GM12801 (cell line): ENCODE results near the gene CAMK2A.

Source experiments
- CTCF ChIP-seq: IDR thresholded peaks from one replicate; pipeline ENCODE4 v1.5.1; 2011; ENCODE audit warnings: control low read depth; ENCODE audit not compliant: insufficient read length; ENCODE audit errors: extremely low read depth

Gene CAMK2A

DNA sequence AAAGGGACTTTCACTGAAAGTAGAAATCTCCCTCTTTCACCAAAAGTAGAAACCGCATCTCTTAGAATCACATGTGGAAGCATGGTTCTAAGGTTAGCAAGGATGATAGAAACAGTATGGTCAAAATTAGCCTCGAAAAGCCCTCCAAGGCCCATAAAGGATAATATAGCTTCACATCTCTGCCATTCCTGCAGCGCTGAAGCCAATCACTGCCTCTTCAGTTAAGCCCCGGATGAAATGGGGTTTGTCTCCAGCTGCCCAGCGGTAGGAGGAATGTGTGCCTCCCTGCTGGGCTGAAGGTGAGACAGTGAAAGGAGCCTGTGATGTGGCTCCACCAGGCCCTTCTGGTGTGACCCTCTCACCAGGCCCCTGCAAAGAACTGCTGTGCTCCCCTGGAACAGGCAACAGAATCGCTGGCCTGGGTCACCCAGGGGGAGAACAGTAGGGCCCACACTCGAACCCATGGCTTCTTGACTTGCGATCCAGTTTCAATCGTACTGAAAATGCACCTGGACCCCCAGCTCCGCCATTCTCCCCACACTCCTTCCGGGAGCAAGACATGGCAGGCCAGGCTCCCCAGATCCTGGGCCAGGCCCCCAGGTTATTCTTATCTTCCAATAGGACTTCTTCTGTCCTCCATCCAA lies 47.2 kb downstream of the CAMK2A start:
- TF ChIP-seq CTCF: no peak

- TF ChIP-seq CTCF: no peak
These were observed 48.0 kb downstream of the CAMK2A start for GRCh38 chr5:150241298-150242160.

- no peak for TF ChIP-seq CTCF
These were observed 49.8 kb downstream of the CAMK2A start for GRCh38 chr5:150239794-150240122.

GRCh38 chr5:150239099-150239793 lies 50.3 kb downstream of the CAMK2A start:
- TF ChIP-seq CTCF: no peak

DNA sequence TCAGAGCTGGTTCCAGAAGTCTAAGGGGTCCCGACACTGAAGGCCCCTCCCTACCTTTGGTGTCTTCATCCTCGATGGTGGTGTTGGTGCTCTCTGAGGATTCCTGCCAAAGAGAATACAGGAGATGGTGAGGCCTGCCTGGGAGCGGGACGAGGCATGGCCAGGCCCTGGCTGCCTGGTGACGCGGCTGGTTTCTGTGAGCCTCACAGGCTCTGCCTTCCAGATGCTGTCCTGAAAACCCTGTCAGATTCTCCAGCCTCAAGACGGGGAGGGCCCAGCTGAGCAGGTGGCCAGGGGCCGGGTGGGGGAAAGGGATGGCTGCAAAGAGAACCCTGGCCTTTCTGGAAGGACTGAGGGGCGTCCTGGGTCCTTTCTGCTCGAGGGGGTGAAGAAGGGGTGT lies 50.9 kb downstream of the CAMK2A start:
- TF ChIP-seq CTCF: no peak

DNA sequence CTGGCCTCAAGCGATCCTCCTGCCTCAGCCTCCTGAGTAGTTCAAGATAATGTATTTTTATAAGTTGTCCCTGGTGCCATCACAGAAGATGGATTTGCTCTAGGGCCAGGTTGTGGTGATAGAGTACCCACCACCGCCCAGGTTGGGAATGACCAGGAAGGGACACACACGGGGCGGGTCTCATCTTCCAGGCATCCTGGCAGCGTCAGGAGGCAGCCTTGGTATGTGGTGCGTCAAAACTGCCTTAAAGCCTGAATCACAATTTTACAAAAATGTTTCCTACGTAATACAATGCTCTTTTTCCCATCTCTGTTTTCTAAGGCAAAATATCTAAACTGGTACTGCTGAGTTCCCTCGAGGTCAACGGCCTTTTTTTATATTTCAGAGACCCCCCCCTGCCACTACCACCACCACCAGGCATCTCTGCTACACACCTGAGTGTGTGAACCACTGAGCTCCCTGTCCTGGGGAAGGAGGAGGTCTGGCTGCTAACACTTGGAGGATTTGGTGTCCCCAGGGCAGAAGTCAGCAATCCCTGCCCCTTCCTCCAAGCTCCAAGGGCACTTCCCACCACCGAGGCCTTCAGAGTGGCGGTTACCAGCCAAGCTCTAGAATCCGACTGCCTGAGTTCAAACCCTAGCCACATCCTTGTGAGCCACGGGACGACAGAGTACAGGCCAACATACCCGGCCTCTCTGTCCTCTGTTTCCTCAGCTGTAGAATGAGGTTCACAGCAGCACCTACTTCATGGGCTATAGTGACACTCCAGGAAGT lies 52.4 kb downstream of the CAMK2A start:
- no peak for TF ChIP-seq CTCF

DNA sequence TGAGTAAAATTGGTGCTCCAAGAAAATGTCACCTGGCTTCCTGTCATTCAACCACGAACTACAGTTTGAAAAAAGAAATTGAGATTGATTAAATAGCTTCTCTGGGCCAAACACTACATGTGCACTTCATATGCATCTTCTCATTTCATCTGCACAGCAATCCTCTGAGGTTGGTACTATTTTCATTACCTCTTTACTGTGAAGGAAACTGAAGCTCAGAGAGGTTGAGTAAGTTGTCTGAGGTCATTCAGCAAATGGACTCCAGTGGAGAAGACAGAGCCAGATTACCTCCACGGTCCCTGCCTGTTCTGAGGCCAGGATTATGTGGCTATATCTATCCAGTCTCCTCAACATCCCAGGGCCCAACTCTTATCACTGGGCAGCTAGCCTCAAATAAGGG lies 53.3 kb downstream of the CAMK2A start:
- no peak for TF ChIP-seq CTCF
